ENCODE results near the gene ABCF3.

The ABCF3 gene

GRCh38 chr3:184230603-184231528 is 44.9 kb downstream of the ABCF3 start:
- DNase-seq (ENCODE audit: low read depth in 1 of 2, low spot score in 1 of 2), result no peak

GRCh38 chr3:184231671-184232070 is 45.7 kb downstream of the ABCF3 start:
- DNase-seq (ENCODE audit: low read depth in 1 of 2, low spot score in 1 of 2), result no peak

GRCh38 chr3:184233127-184233843 is 47.3 kb downstream of the ABCF3 start:
- DNase-seq (ENCODE audit: low read depth in 1 of 2, low spot score in 1 of 2), result no peak

- DNase-seq (ENCODE audit: low read depth in 1 of 2, low spot score in 1 of 2), result no peak
Observed at GRCh38 chr3:184234224-184234623, 48.2 kb downstream of the ABCF3 start.

- no peak for DNase-seq (ENCODE audit: low read depth in 1 of 2, low spot score in 1 of 2)
Observed at GRCh38 chr3:184234671-184235380, 48.8 kb downstream of the ABCF3 start.

- DNase-seq (ENCODE audit: low read depth in 1 of 2, low spot score in 1 of 2), result no peak
Observed at GRCh38 chr3:184235381-184236032, 49.5 kb downstream of the ABCF3 start.

- no peak for DNase-seq (ENCODE audit: low read depth in 1 of 2, low spot score in 1 of 2)
Observed at GRCh38 chr3:184236033-184236410, 50.0 kb downstream of the ABCF3 start.

GRCh38 chr3:184236636-184237035 is 50.6 kb downstream of the ABCF3 start:
- DNase-seq (ENCODE audit: low read depth in 1 of 2, low spot score in 1 of 2), result no peak

- no peak for DNase-seq (ENCODE audit: low read depth in 1 of 2, low spot score in 1 of 2)
Observed at GRCh38 chr3:184237211-184237610, 51.2 kb downstream of the ABCF3 start.

GRCh38 chr3:184237807-184238206 is 51.8 kb downstream of the ABCF3 start:
- no peak for DNase-seq (ENCODE audit: low read depth in 1 of 2, low spot score in 1 of 2)

- DNase-seq (ENCODE audit: low read depth in 1 of 2, low spot score in 1 of 2), result no peak
Observed at GRCh38 chr3:184238246-184238818, 52.3 kb downstream of the ABCF3 start.

GRCh38 chr3:184239221-184239620 is 53.2 kb downstream of the ABCF3 start:
- no peak for DNase-seq (ENCODE audit: low read depth in 1 of 2, low spot score in 1 of 2)

- DNase-seq (ENCODE audit: low read depth in 1 of 2, low spot score in 1 of 2), result no peak
Observed at GRCh38 chr3:184239708-184240107, 53.7 kb downstream of the ABCF3 start.

- no peak for DNase-seq (ENCODE audit: low read depth in 1 of 2, low spot score in 1 of 2)
Observed at GRCh38 chr3:184240384-184241140, 54.6 kb downstream of the ABCF3 start.

GRCh38 chr3:184241141-184241446 is 55.1 kb downstream of the ABCF3 start:
- no peak for DNase-seq (ENCODE audit: low read depth in 1 of 2, low spot score in 1 of 2)

GRCh38 chr3:184241447-184242296 is 55.7 kb downstream of the ABCF3 start:
- no peak for DNase-seq (ENCODE audit: low read depth in 1 of 2, low spot score in 1 of 2)

GRCh38 chr3:184242297-184242685 is 56.3 kb downstream of the ABCF3 start:
- DNase-seq (ENCODE audit: low read depth in 1 of 2, low spot score in 1 of 2), result no peak
